Central memory CD8-positive, alpha-beta T cell (primary cell): ENCODE measurements around the gene GINS1.

ENCODE experiments used
- ATAC-seq: fragments of 150-1000 bp; cut with Tn5 transposase; replicated peaks from 2 replicates; pipeline ENCODE4 v1.10.0; 2022; ENCODE audit warnings: mild to moderate bottlenecking, moderate FRiP score, moderate number of reproducible peaks; ENCODE audit not compliant: poor library complexity, severe bottlenecking; ENCODE audit errors: extremely low read depth
- DNase-seq, 2 donors: peaks; one replicate each; pipeline ENCODE4 v3.0.0; 2021; ENCODE audit warnings: low spot score in 2 of 2
- H3K27ac Mint-ChIP-seq: one replicate; pipeline ENCODE4 v1.8.0; 2022; ENCODE audit warnings: low read depth, mild to moderate bottlenecking, moderate library complexity, mixed read lengths
- H3K27me3 Mint-ChIP-seq: one replicate; pipeline ENCODE4 v1.8.0; 2022; ENCODE audit warnings: mixed read lengths
- H3K36me3 Mint-ChIP-seq: one replicate; pipeline ENCODE4 v1.8.0; 2022; ENCODE audit warnings: mild to moderate bottlenecking, moderate library complexity, mixed read lengths; ENCODE audit not compliant: insufficient read depth
- H3K4me1 Mint-ChIP-seq: one replicate; pipeline ENCODE4 v1.8.0; 2022; ENCODE audit warnings: mixed read lengths
- H3K4me3 Mint-ChIP-seq: one replicate; pipeline ENCODE4 v1.8.0; 2022; ENCODE audit warnings: mild to moderate bottlenecking, moderate library complexity, mixed read lengths
- H3K9me3 Mint-ChIP-seq: one replicate; pipeline ENCODE4 v1.8.0; 2022; ENCODE audit warnings: mixed read lengths

The GINS1 gene

DNA sequence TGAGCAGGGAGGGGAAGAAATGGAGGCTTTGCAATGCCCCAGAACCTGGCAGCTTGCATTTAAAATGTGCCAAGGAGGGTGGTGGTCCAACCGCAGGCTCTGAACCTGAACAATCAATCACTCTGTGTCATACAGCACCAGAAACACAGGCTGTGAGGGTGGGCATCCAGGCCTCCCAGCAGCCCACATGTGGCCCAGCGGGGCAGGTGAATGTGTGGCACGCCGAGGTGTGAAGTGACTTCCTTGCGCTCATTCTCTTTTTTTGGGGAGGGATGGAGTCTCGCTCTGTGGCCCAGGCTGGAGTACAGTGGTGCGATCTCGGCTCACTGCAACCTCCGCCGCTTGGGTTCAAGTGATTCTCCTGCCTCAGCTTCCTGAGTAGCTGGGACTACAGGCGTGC, 80.5 kb downstream of the GINS1 start:
- H3K4me1 Mint-ChIP-seq: peaks cover 23% of the 10 kb centered on the region
- DNase-seq: no peak
- H3K27ac Mint-ChIP-seq: no peak overlapping the region
- ATAC-seq: no peak
- H3K36me3 Mint-ChIP-seq: no peaks in the 10 kb centered on the region
- H3K4me3 Mint-ChIP-seq: no peak overlapping the region
- H3K9me3 Mint-ChIP-seq: no peaks in the 10 kb centered on the region
- H3K27me3 Mint-ChIP-seq: peaks cover 20% of the 10 kb centered on the region

DNA sequence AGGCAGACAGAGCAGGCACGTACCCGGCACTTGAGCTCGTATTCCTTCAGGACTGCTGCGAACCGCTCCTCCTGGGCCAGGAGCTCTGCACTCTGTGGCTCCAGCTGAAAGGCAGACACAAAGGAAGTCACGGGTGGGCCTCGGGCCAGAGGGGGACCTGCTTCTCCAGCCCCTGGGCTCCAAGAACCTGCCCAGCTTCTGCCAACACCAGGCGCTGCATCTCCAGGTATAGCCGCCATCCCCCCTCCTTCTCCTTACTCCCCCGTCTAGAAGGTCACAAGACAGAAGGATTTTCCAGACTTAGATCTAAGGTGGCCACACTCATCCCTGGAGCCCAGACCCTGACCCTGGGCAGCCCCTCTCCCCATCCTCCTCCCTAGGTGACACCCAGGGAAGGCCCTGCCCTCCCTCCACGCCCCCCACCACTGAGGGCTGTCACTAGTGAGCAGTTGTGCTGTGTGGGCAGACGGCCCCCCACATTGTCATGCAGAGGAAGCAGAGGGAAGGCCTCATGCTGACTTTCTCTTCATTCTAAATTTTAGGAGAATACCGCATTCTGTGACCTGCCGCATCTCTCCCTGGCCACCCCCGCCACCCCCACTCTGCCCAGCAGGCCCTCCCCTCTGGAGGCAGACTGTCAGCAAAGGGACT, 81.9 kb downstream of the GINS1 start:
- DNase-seq (no peak), ATAC-seq (no peak)
- Mint-ChIP-seq H3K9me3 (no peaks in the 10 kb centered on the region), H3K27me3 (peaks cover 11% of the 10 kb centered on the region), H3K36me3 (no peaks in the 10 kb centered on the region), H3K4me3 (no peak overlapping the region), H3K4me1 (peaks cover 15% of the 10 kb centered on the region), H3K27ac (no peak overlapping the region)

DNA sequence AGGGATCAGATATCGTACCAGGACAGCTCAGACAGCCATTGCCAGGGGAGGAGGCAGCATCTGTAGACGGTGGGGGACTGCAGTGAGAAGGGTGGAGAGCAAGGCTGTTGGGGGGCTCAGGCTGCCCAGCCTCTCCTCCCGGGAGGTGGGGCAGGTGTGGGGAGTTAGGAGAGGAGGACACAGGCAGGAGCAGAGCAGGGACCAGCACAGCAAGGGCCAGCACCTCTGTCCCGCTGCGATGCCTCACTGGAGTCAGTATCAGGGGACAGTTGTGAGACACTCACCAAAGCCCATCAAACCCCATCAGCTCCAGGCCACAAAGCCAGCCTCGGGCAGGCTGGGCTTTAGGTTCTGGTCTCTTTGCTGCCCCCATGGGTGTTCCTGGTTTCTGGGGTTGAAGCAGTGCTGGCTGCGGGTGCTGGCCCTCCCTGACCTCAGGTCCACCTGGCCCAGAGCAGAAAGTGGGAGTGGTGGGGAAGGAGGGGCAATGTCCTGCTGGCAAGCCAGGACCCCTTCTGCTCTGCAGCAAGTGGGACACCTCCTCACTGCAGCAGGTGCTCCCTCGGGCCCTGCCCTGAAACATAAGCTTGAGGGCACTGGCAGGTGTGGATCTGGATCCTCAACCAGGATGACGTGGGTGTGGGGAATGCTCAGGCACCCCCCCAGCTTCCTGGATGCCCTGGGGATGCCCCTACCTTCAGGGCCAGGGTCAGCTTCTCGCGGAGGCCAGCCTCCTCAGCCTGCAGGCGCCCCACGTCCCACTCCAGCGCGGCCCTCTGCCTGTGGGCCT, 83.4 kb downstream of the GINS1 start:
- Mint-ChIP-seq H3K27me3 (peaks cover 9% of the 10 kb centered on the region), H3K9me3 (no peaks in the 10 kb centered on the region), H3K4me1 (peaks cover 6% of the 10 kb centered on the region), H3K36me3 (no peaks in the 10 kb centered on the region), H3K4me3 (no peak overlapping the region), H3K27ac (no peak overlapping the region)
- DNase-seq (no peak), ATAC-seq (no peak)

DNA sequence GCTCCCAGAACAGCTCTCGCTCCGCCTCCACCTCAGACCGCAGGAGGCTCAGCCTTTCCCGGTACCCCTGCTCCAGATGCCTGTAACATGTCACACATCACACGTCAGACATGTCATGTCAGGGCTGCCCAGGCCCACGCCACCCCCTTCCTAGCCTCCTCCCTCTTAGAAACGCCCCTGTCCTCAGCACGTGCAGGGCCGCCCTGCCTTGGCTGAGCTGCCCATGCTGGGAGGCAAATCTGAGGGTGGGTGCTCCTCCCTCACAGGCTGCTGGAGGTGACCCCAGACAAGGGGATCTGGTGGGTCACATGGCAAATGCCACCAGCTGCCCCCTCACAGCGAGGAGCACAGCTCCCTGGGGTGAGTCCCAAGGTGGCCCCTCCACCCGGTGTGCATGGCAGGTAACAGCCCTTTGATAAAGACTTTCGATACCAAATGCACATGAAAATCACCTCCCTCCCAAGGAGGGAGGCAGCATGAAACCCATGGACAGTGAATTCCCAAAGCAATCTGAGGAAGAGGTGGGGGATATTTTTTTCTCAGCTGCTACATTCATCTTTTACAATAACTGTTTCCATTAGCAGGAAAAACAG, 84.1 kb downstream of the GINS1 start:
- DNase-seq (no peak), ATAC-seq (no peak)
- peaks cover 1% of the 10 kb centered on the region for H3K4me1 Mint-ChIP-seq
- peaks cover 9% of the 10 kb centered on the region for H3K27me3 Mint-ChIP-seq
- H3K4me3 Mint-ChIP-seq: no peak overlapping the region
- no peaks in the 10 kb centered on the region for H3K36me3 Mint-ChIP-seq
- no peaks in the 10 kb centered on the region for H3K9me3 Mint-ChIP-seq
- H3K27ac Mint-ChIP-seq: no peak overlapping the region

DNA sequence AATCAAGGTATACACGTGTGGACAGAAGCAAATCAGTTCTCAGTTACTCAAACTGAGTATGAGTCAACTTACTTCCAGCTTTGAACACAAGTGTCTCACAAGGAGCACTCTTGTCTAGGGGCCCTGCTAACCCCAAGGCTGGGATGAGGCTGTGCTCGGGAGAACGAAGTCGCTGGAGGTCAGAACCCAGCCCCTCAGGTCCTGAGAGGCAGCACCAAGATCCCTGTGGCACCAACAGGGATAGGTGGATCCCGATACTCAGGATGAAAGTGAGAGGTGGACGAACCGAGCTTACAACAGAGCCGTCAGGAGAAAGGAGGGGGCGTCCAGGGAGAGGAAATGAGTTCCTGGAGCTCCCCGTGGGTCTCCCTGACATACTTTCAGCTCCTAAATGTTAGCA, 85.7 kb downstream of the GINS1 start:
- H3K27me3 Mint-ChIP-seq: peaks cover 9% of the 10 kb centered on the region
- H3K36me3 Mint-ChIP-seq: peaks cover 2% of the 10 kb centered on the region
- no peak for ATAC-seq
- H3K9me3 Mint-ChIP-seq: no peaks in the 10 kb centered on the region
- H3K4me1 Mint-ChIP-seq: no peaks in the 10 kb centered on the region
- no peak overlapping the region for H3K4me3 Mint-ChIP-seq
- no peak overlapping the region for H3K27ac Mint-ChIP-seq
- DNase-seq: no peak

DNA sequence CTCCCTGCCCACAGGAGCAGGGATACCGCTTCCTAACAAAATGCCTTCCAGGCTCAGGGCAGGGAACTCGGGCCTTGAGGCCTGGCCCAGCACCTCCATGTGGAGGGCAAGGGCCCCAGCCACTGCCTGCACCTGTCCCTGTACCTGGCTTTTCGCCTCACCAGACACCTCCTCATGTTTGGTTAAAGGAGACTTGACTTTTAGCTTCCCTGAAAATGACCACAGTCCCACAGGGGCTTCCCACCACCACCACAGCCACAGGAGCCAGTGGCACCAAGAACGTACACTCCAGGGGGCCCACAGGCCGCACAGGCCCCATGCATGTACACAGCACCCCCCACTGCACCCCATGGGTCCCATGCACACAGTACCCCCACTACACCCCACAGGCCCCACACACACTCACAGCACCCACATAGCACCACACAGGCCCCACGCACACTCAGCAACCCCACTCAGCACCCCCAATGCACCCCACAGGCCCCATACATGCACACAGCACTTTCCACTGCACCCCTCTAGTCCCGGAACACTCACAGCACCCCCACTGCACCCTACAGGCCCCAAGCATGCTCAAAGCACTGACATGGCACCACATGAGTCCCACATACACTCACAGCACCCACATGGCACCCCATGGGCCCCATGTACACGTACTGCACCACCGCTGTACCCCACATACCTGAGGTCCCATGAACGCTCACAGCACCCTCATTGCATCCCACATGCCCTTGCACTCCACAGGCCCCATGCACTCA, 86.5 kb downstream of the GINS1 start:
- ATAC-seq: no peak

DNA sequence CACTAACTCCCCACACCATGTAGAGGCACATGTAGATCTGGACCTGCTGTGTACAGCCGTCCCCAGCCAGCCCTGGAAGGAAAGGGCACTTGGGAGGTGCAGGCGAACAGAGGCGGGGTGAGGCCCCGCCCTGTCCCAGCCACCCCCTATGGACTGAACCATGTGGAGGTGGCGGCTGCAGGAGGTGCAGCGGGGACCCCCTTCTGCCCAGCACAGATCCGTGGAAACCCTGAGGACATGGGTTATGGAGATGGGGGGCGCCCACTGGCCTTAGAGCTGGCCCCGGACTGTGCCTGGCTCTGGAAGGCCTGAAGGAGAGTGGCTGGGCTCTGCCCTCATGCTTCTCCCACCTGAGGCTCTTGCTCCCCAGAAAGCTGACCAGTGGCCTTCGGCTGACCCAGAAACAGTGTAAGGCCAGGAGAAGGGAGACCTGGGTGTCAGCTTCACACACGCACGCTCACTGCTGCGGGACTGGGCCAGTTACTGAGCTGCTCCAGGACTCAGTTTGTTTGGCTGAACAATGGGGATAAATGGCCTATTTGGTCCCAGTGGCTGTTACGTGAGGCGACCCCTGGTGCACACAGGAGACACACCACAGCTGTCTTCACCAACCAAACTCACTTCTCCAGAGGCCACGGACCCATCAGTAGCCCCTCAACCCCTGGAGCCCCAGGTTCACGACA, 87.2 kb downstream of the GINS1 start:
- no peaks in the 10 kb centered on the region for H3K4me1 Mint-ChIP-seq
- peaks cover 9% of the 10 kb centered on the region for H3K27me3 Mint-ChIP-seq
- peaks cover 2% of the 10 kb centered on the region for H3K36me3 Mint-ChIP-seq
- no peak for ATAC-seq
- no peaks in the 10 kb centered on the region for H3K9me3 Mint-ChIP-seq
- no peak overlapping the region for H3K4me3 Mint-ChIP-seq
- DNase-seq: no peak
- no peak overlapping the region for H3K27ac Mint-ChIP-seq

More for the DNA sequence above, 86.5 kb downstream of the GINS1 start:
- H3K27me3 Mint-ChIP-seq: peaks cover 9% of the 10 kb centered on the region
- peaks cover 2% of the 10 kb centered on the region for H3K36me3 Mint-ChIP-seq
- no peak for DNase-seq
- H3K4me1 Mint-ChIP-seq: no peaks in the 10 kb centered on the region
- H3K4me3 Mint-ChIP-seq: no peak overlapping the region
- H3K27ac Mint-ChIP-seq: no peak overlapping the region
- H3K9me3 Mint-ChIP-seq: no peaks in the 10 kb centered on the region

DNA sequence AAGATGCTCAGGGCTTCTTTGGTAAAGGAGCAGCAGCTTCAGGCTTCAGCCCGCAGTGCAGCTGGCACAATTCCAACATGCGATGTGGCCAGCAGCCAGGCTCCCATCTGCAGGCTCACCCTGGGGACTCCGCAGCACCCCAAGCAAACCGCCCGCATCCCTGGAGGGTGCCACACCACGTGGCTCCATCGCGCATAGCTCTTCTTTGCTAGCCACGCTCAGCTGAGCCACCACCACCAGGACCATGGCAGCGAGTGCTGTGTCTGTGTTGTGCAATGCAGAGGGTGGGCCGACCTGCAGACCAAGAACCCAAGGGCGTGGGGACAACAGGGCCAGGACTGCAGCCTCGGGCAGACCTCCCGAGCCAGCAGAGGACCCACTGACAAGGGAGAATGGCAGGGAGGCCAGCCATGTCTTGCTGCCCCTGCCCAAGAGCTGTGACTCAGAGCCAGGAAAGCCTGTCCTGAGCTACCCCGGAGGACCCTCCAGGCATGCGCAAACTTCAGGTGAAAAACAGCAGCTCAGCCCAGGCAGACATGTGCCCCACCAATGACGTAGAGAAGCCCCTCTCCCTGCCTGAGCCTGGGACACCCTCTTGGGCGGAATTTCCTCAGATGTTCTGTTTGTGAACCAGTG, 87.8 kb downstream of the GINS1 start:
- Mint-ChIP-seq H3K27me3 (peaks cover 9% of the 10 kb centered on the region), H3K4me1 (no peaks in the 10 kb centered on the region)

DNA sequence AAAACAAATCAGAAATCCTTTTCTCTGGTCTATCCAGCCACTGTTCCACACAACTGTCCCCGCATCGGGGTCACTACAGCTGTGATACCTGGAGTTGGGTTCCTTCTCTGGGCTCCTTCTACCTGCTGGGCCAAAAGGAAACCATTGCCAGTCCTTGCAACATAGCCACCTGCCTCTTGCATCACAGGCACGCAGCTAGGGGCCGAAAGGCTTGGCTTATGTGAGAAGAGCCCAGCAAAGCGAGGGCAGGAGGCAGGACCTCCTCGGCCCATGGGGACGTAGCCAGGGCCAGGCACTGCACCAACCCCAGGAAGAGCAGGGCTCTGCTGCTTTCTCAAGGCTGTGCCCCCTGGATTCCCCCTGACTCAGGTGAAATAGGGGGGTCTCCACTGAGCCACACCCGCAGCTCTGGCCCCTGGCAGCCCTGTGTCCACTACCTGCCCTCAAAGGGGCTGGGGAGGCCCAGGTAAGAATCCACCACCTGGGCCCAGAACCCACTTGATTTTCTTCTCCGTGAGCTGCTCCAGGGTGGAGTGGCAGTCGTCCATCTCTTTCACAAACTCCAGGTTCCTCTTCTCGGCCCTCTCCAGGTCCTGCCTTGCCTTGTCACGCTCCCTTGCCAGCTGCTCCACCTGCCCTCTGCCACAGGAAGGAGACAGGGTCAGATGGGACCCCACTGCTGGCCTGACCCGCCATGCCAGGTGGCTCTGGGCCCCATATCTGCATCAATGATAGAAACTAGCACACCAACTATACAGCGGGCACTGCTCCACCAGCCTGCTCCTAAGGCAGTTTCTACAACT, 88.9 kb downstream of the GINS1 start:
- H3K36me3 Mint-ChIP-seq: peaks cover 2% of the 10 kb centered on the region
- ATAC-seq (no peak), DNase-seq (no peak)
- H3K4me3 Mint-ChIP-seq: no peak overlapping the region
- H3K27ac Mint-ChIP-seq: no peak overlapping the region
- H3K4me1 Mint-ChIP-seq: no peaks in the 10 kb centered on the region
- no peaks in the 10 kb centered on the region for H3K9me3 Mint-ChIP-seq
- peaks cover 8% of the 10 kb centered on the region for H3K27me3 Mint-ChIP-seq

More for the DNA sequence above, 87.8 kb downstream of the GINS1 start:
- Mint-ChIP-seq H3K36me3 (peaks cover 2% of the 10 kb centered on the region), H3K9me3 (no peaks in the 10 kb centered on the region), H3K27ac (no peak overlapping the region), H3K4me3 (no peak overlapping the region)
- ATAC-seq: no peak
- DNase-seq: no peak

DNA sequence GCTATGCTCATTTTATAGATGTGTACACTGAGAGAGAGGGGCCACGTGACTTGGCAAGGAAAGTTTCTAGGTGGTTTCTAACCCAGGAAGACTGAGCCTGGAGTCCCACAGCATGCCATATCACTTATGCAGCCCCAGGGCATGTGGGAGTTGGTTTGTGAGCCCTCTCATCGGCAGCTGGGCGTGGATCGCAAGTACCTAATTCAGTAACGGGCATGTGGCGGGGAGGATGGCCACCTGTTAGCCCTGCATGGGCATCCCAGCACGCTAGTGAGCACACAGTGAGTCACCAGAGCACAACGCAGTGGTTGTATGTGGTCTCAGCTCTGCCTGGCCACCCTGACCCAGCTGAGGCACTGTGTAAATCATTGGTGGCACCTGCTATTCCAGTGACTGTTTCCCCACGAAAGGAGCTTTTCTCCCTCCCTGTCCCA, 89.5 kb downstream of the GINS1 start:
- Mint-ChIP-seq H3K27me3 (peaks cover 2% of the 10 kb centered on the region), H3K4me1 (no peaks in the 10 kb centered on the region), H3K36me3 (peaks cover 2% of the 10 kb centered on the region), H3K9me3 (no peaks in the 10 kb centered on the region), H3K27ac (no peak overlapping the region), H3K4me3 (no peak overlapping the region)
- ATAC-seq (no peak), DNase-seq (no peak)

DNA sequence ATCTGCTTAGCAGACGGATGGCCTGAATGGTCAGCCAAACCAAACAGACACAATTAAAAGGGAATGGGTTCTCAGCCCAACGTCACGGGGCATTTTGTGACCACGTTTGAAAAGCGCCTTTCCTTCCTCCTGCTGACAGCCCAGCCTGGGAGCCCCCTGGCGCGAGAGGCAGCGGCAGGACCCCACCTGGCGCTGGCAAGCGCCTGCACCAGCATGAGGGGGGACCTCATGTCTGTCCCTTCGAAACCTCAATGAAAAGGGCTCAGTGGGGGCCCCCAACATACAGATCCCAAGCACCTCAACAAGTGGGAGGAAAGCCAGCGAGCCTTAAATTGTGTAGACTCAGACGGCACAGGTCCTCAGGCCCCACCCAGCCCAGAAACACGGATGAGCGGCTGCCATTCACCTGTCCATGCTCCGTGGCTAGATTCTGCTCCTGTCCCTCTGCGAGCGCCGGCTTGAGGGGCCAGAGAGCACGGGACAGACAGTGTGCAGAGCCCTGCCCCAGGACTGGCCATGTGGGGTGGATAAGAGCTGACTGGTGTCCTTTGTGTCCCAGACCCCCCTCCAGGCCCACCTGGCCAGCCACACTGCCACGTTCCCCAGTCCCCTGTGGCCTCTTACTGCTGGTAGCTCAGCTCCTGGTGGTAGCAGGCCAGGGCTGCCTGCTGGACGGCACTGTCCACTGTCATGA, 90.3 kb downstream of the GINS1 start:
- no peaks in the 10 kb centered on the region for H3K9me3 Mint-ChIP-seq
- no peak for DNase-seq
- no peak overlapping the region for H3K27ac Mint-ChIP-seq
- peaks cover 2% of the 10 kb centered on the region for H3K36me3 Mint-ChIP-seq
- H3K4me3 Mint-ChIP-seq: no peak overlapping the region
- no peaks in the 10 kb centered on the region for H3K27me3 Mint-ChIP-seq
- no peaks in the 10 kb centered on the region for H3K4me1 Mint-ChIP-seq
- ATAC-seq: no peak
